ENCODE measurements around the gene IDUA. TPM values are rescaled to one million over a fixed set of nuclear protein-coding genes. Genes with fewer than 3 reads are reported as not detected.

The IDUA gene
- total and polyA plus RNA-seq, 10 of the 15 experiments (the other 5 are each of a cell fraction or from before 2014, with no cell fraction given): 0.05 to 7.6 (median 1.4) TPM; not detected in 1

DNA sequence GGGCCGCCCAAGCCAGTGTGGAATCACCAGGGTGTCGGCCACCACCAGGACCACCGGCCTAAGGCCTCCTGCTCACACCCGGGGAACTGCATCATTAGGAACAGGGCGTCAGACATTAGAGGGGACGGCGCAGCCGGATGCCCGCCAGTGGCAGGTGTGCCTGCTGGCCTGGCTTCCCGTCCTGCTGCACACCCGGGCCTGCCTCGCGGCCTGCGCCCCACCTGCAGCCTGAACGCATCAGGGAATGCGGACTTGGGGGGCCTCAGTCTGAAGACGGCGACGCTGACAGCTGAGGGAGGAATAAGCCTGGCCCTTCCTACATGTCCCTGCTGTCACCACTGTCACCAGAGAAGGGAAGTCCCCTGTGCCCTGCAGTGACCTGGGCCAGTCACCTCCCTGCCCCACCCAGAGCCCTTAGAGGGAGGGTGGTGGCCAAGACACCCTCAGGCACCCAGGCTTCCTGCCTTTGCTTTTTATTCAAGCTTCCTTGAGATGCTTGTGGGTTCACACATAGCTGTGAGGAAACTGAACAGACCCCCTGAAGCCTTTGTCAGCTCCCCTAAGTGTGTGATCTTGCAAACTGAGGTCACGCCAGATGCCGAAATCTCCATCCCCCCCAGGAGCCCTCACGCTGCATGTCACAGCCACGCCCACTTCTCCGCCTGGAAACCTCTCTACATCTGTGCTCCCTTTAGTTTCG lies 16.6 kb upstream of the IDUA start:
- ChIA-PET POLR2A (no interaction called here), SMC1A (ENCODE audit: uncharacterized antibody, unreplicated experiment) (no interaction called here), RAD21 (ENCODE audit: unreplicated experiment) (no interaction called here), CTCF (no interaction called here)
- intact Hi-C loops (cut with micrococcal nuclease; ENCODE audit: unreplicated experiment): loop anchor here (5.0 kb wide), 1 partner anchor 33 kb away; no protein-coding TSS in a partner anchor
- no peak overlapping the region for H3K4me3 ChIP-seq
- no peak overlapping the region for H2AFZ ChIP-seq (ENCODE audit: control insufficient read depth, low read depth, low read length)
- FAIRE-seq (no peak), DNase-seq (ENCODE audit: low read depth, low spot score) (no peak), ATAC-seq (no peak)
- no peak overlapping the region for H3K27ac ChIP-seq (ENCODE audit: control insufficient read depth, insufficient read depth)
- no peaks in the 10 kb centered on the region for H3K79me2 ChIP-seq (ENCODE audit: control insufficient read depth, insufficient read depth, low read length)
- no peaks in the 10 kb centered on the region; the same call in 2 of the 3 replicates for H3K9me3 ChIP-seq (replicated peaks; ENCODE audit: control insufficient read depth, insufficient read depth, low read length)
- 78% methylated on average over 25 of the region's 25 CpGs for WGBS (ENCODE audit: insufficient coverage, insufficient replicate concordance, low lambda C conversion rate, missing lambda C conversion rate)
- no peak for TF ChIP-seq FOXK2 (IDR thresholded peaks at IDR 0.05)
- TF ChIP-seq POLR2A (IDR thresholded peaks at IDR 0.05; ENCODE audit: low read depth, low read length): peak; percentile 23; the same call in 1 of the 2 replicates
- no peaks in the 10 kb centered on the region for H3K36me3 ChIP-seq (ENCODE audit: control insufficient read depth in 2 of 2, insufficient read depth in 2 of 2, low read length in 1 of 2)
- no peak overlapping the region for H3K4me2 ChIP-seq (ENCODE audit: control insufficient read depth, insufficient read depth)
- H3K27me3 ChIP-seq (replicated peaks in 1 of 2; ENCODE audit: control insufficient read depth in 2 of 2, insufficient read depth in 2 of 2, low read length in 1 of 2): no peaks in the 10 kb centered on the region
- H3K9ac ChIP-seq (ENCODE audit: control insufficient read depth, insufficient read depth, low read length): no peak overlapping the region
- H4K20me1 ChIP-seq (ENCODE audit: control insufficient read depth, insufficient read depth): no peaks in the 10 kb centered on the region
- H3K4me1 ChIP-seq (ENCODE audit: control insufficient read depth, insufficient read depth, low read length): peaks cover 5% of the 10 kb centered on the region; the same call in 1 of the 2 replicates
- BruUV-seq (replicated peaks): TSS peak; percentile 60
- in situ Hi-C loops (cut with MboI): no loop called here

DNA sequence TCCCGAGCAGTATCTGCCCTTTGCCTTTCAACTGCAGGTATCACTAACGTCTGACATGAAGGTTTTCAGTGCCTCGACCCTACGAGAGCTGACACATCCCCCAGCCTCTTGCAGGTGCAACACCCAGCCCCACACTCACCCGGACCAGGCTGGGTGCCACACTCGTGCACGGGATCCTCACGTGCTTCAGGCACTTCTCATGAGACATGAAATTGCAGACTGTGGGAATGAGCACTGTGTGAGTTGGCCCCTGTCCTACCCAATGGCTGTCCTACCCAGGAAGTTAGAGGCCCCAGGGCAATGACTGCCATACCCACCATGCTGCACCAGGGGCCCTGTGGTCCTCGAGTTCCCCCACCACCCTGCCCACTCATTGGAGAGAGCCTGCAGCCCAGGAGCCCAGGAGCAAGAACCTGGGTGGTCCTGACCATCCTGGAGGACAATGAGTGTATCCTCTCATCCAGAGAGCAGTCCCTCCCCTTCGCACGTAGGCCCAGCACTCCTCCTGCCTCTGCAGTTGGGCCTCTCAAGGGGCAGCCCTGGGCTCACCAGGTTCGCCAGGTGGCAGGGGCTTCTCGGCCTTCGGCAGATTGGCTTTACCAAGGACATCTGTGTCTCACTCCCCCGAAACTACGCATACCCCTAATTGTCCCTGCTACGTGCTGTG lies 15.9 kb upstream of the IDUA start:
- in situ Hi-C loops (cut with MboI): no loop called here
- Histone ChIP-seq H2AFZ (ENCODE audit: control insufficient read depth, low read depth, low read length) (no peak overlapping the region), H3K27ac (ENCODE audit: control insufficient read depth, insufficient read depth) (no peak overlapping the region), H3K36me3 (ENCODE audit: control insufficient read depth in 2 of 2, insufficient read depth in 2 of 2, low read length in 1 of 2) (no peaks in the 10 kb centered on the region), H3K79me2 (ENCODE audit: control insufficient read depth, insufficient read depth, low read length) (no peaks in the 10 kb centered on the region), H3K9ac (ENCODE audit: control insufficient read depth, insufficient read depth, low read length) (no peak overlapping the region), H3K4me1 (ENCODE audit: control insufficient read depth, insufficient read depth, low read length) (peaks cover 5% of the 10 kb centered on the region; the same call in 1 of the 2 replicates), H3K9me3 (replicated peaks; ENCODE audit: control insufficient read depth, insufficient read depth, low read length) (no peaks in the 10 kb centered on the region; the same call in 2 of the 3 replicates), H3K4me2 (ENCODE audit: control insufficient read depth, insufficient read depth) (no peak overlapping the region), H3K27me3 (replicated peaks in 1 of 2; ENCODE audit: control insufficient read depth in 2 of 2, insufficient read depth in 2 of 2, low read length in 1 of 2) (no peaks in the 10 kb centered on the region), H4K20me1 (ENCODE audit: control insufficient read depth, insufficient read depth) (no peaks in the 10 kb centered on the region), H3K4me3 (no peak overlapping the region)
- no TSS peak for BruUV-seq (replicated peaks)
- ChIA-PET CTCF (no interaction called here), SMC1A (ENCODE audit: uncharacterized antibody, unreplicated experiment) (no interaction called here), RAD21 (ENCODE audit: unreplicated experiment) (no interaction called here), POLR2A (interaction anchor here (1.7 kb wide), 1 partner anchor 16 kb away, joined by 4 read pairs; the partner anchor contains the start of gene IDUA)
- DNase-seq (ENCODE audit: low read depth, low spot score) (no peak), FAIRE-seq (no peak), ATAC-seq (no peak)
- intact Hi-C loops (cut with micrococcal nuclease; ENCODE audit: unreplicated experiment): loop anchor here (5.0 kb wide), 1 partner anchor 34 kb away; no protein-coding TSS in a partner anchor
- 77% methylated on average over 17 of the region's 17 CpGs for WGBS (ENCODE audit: insufficient coverage, insufficient replicate concordance, low lambda C conversion rate, missing lambda C conversion rate)
- TF ChIP-seq, protein P1, sequence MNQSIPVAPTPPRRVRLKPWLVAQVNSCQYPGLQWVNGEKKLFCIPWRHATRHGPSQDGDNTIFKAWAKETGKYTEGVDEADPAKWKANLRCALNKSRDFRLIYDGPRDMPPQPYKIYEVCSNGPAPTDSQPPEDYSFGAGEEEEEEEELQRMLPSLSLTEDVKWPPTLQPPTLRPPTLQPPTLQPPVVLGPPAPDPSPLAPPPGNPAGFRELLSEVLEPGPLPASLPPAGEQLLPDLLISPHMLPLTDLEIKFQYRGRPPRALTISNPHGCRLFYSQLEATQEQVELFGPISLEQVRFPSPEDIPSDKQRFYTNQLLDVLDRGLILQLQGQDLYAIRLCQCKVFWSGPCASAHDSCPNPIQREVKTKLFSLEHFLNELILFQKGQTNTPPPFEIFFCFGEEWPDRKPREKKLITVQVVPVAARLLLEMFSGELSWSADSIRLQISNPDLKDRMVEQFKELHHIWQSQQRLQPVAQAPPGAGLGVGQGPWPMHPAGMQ (IDR thresholded peaks at IDR 0.05; ENCODE audit: borderline replicate concordance): no peak
- TF ChIP-seq NFXL1 (IDR thresholded peaks at IDR 0.05; ENCODE audit: borderline replicate concordance) (no peak), RELA (IDR thresholded peaks at IDR 0.05; ENCODE audit: borderline replicate concordance, partially characterized antibody) (no peak), ZNF622 (IDR thresholded peaks at IDR 0.05) (no peak), ASH2L (IDR thresholded peaks at IDR 0.05; ENCODE audit: borderline replicate concordance, low read depth) (no peak), NR2C1 (IDR thresholded peaks at IDR 0.05) (no peak)
- TF ChIP-seq, protein P2, sequence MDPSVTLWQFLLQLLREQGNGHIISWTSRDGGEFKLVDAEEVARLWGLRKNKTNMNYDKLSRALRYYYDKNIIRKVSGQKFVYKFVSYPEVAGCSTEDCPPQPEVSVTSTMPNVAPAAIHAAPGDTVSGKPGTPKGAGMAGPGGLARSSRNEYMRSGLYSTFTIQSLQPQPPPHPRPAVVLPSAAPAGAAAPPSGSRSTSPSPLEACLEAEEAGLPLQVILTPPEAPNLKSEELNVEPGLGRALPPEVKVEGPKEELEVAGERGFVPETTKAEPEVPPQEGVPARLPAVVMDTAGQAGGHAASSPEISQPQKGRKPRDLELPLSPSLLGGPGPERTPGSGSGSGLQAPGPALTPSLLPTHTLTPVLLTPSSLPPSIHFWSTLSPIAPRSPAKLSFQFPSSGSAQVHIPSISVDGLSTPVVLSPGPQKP (IDR thresholded peaks at IDR 0.05; ENCODE audit: low read depth, low read length): no peak

Data from GM12878 (cell line).